Effector CD8-positive, alpha-beta T cell (primary cell): Measurements from ENCODE around the gene CCT8L2.
"Not testable (repeated sequence)": the region's sequence is repeated elsewhere in the genome, so short reads cannot be mapped to it uniquely, and the experiment has no call there.

Source experiments
- DNase-seq: peaks from one replicate; lab custom pipeline; 2025; lab: John Stamatoyannopoulos, UW

The CCT8L2 gene

GRCh38 chr22:16594026-16594425 lies 1.4 kb upstream of the CCT8L2 start:
- no peak for DNase-seq

- DNase-seq = not testable (repeated sequence)
Measured at GRCh38 chr22:16592231-16592630, 379 bp downstream of the CCT8L2 start.

GRCh38 chr22:16591136-16591535 lies 1.5 kb downstream of the CCT8L2 start:
- not testable (repeated sequence) for DNase-seq

- DNase-seq = no peak
Measured at GRCh38 chr22:16586991-16587390, 5.6 kb downstream of the CCT8L2 start.

DNA sequence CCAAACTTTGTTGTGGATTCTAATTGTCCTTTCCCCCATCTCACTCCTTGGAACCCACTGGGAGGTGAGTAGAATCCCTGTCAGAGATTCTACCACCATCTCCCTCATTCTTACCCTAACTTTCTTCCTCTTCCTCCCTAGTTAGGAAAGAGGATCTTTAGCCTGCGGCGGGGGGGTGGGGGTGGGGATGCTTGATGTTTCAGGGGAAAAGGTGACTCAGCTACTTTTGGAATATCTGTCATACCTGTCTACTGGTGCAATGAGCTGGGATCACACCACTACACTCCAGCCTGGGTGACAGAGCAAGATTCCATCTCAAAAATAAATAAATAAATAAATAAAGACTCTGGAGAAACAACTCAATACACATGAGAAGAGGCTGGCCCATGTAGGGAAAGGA lies 6.4 kb downstream of the CCT8L2 start:
- DNase-seq = no peak

DNA sequence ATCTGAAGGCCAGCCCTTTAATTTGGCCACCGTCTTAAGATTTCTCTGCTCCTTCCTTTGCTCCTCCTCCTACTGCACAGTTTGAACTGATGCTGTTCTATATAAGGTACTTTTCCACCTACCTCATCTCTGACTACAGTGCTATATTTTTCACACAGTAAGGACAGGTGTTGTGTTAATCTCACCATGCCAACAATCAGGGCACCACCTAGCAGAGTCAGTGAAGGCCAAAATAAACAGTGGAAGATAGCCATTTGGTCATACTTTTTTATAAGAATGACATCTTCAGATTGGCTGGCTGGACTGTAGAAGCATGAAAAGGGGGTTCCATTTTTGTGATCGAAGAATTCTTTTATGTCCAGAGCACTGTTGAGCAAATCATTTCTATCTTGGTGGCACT lies 11.7 kb downstream of the CCT8L2 start:
- not testable (repeated sequence) for DNase-seq

DNA sequence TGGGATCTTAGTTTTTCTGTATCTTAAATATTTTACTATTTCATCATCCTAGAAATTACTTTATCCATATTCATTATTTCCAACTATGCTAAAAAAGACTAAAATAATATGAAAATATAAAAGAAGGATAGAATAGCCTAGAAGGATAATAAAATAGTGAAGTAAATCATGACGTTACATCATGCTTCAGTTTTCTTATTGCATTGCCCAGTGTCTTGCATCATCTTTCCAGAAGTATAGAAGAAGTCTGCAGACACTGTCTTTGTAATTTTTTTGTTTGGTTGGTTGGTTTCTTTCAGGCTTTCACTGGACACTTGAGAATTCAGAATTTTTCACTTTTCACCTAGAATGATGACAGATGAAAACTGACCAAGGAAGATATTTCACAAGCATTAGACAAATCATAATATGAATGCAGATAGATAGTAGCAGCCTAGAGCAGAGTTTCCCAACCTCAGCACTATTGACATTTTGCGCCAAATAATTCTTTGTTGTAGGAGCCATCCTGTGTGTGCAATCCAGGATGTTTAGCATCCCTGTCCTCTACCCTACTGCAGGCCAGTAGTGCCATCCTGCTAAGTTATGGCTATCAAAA lies 23.3 kb downstream of the CCT8L2 start:
- not testable (repeated sequence) for DNase-seq

- no peak for DNase-seq
Measured at GRCh38 chr22:16568425-16568758, 24.2 kb downstream of the CCT8L2 start.

- DNase-seq = not testable (repeated sequence)
Measured at GRCh38 chr22:16567617-16568424, 24.8 kb downstream of the CCT8L2 start.

DNA sequence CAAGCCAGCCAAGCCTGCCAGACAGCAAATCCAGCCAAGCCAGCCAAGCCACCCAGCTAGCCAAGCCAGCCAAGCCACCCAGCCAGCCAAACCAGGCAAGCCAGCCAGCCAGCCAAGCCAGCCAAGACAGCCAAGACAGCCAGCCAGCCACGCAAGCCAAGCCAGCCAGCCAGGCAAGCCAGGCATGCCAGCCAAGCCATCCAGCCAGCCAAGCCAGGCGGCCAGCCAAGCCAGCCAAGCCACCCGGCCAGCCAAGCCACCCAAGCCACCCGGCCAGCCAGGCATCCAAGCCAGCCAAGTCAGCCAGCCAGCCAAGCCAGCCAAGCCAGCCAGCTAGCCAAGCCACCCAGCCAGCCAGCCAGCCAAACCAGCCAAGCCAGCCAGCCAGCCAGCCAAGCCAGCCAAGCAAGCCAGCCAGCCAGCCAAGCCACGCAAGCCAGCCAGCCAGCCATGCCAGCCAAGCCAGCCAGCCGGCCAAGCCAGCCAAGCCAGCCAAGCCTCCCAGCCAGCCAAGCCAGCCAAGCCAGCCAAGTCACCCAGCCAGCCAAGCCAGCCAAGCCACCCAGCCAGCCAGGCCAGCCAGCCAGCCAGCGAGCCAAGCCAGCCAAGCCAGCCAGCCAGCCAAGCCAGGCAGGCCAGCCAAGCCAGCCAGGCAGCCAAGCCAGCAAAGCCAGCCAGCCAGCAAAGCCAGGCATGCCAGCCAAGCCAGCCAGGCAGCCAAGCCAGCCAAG lies 26.0 kb downstream of the CCT8L2 start:
- not testable (repeated sequence) for DNase-seq

DNA sequence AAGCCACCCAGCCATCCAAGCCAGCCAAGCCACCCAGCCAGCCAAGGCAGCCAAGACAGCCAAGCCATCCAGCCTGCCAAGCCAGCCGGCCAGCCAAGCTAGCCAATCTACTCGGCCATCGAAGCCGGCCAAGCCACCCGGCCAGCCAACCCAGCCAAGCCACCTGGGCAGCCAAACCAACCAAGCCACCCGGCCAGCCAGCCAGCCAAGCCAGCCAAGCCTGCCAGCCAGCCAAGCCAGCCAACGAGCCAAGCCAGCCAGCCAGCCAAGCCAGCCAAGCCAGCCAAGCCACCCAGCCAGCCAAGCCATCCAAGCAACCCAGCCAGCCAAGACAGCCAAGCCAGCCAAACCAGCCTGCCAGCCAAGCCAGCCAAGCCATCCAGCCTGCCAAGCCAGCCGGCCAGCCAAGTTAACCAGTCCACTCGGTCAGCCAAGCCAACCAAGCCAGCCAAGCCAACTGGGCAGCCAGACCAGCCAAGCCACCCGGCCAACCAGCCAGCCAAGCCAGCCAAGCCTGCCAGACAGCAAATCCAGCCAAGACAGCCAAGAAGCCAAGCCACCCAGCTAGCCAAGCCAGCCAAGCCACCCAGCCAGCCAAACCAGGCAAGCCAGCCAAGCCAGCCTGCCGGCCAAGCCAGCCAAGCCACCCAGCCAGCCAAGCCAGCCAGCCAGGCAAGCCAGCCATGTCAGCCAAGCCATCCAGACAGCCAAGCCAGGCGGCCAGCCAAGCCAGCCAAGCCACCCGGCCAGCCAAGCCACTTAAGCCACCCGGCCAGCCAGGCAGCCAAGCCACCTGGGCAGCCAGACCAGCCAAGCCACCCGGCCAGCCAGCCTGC lies 26.8 kb downstream of the CCT8L2 start:
- not testable (repeated sequence) for DNase-seq

DNA sequence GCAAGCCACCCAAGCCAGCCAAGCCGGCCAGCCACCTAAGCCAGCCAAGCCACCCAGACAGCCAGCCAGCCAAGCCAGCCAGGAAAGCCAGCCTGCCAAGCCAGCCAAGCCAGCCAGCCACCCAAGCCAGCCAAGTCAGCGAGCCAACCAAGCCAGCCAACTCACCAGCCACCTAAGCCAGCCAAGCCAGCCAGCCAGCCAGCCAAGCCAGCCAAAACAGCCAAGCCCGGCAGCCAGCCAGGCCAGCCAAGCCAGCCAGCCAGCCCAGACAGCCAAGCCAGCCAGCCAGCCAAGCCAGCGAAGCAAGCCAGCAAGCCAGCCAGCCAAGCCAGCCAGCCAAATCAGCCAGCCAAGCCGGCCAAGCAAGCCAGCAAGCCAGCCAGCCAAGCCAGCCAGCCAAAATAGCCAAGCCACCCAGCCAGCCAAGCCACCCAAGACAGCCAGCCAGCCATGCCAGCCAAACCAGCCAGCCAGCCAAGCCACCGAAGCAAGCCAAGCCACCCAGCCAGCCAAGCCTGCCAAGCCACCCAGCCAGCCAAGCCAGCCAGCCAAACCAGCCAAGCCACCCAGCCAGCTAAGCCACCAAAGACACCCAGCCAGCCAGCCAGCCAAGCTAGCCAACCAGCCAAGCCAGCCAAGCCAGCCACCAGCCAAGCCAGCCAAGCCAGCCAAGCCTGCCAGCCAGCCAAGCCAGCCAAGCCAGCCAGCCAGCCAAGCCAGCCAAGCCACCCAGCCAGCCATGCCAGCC lies 27.6 kb downstream of the CCT8L2 start:
- not testable (repeated sequence) for DNase-seq

DNA sequence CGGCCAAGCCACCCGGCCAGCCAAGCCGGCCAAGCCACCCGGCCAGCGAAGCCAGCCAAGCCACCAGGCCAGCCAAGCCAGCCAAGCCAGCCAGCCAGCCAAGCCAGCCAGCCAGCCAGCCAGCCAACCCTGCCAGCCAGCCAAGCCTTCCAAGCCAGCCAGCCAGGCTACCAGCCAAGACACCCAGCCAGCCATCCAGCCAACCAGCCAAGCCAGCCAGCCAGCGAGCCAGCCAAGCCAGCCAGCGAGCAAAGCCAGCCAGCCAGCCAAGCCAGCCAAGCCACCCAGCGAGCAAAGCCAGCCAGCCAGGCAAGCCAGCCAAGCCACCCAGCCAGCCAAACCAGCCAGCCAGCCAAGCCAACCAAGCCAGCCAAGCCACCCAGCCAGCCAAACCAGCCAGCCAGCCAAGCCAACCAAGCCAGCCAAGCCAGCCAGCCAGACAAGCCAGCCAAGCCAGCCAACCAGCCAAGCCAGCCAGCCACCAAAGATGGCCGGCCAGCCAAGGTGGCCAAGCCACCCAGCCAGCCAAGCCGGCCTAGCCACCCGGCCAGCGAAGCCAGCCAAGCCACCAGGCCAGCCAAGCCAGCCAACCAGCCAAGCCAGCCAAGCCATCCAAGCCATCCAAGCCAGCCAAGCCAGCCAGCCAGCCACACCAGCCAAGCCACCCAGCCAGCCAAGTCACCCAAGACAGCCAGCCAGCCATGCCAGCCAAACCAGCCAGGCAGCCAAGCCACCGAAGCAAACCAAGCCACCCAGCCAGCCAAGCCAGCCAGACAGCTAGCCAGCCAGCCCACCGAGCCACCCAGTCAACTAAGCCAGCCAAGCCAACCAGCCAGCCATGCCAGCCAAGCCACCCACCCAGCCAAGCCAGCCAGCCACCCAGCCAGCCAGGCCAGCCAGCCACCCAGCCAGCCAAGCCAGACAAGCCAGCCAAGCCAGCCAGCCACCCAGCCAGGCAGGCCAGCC lies 28.8 kb downstream of the CCT8L2 start:
- DNase-seq = no peak

- no peak for DNase-seq
Measured at GRCh38 chr22:16562711-16563554, 29.7 kb downstream of the CCT8L2 start.

DNA sequence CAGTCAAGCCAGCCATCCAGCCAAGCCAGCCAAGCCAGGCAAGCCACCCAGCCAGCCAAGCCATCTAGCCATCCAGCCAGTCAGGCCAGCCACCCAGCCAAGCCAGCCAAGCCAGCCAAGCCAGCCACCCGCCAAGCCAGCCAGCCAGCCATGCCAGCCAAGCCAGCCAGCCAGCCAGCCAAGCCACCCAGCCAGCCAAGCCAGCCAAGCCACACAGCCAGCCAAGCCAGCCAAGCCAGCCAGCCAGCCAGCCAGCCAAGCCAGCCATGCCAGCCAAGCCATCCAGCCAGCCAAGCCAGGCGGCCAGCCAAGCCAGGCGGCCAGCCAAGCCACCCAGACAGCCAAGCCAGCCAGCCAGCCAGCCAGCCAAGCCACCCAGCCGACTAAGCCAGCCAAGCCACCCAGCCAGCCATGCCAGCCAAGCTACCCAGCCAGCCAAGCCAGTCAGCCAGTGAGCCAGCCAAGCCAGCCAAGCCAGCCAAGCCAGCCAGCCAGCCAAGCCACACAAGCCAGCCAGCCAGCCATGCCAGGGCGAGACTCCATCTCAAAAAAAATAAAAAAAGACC lies 31.4 kb downstream of the CCT8L2 start:
- not testable (repeated sequence) for DNase-seq

GRCh38 chr22:16560651-16561050 lies 32.0 kb downstream of the CCT8L2 start:
- not testable (repeated sequence) for DNase-seq

DNA sequence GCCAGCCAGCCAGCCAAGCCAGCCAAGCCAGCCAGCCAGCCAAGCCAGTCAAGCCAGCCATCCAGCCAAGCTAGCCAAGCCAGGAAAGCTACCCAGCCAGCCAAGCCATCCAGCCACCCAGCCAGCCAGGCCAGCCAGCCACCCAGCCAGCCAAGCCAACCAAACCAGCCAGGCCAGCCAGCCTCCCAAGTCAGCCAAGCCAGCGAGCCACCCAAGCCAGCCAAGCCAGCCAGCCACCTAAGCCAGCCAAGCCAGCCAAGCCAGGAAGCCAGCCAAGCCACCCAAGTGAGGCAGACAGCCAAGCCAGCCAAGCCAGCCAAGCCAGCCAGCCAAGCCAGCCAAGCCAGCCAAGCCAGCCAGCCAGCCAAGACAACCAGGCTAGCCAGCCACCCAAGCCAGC lies 32.6 kb downstream of the CCT8L2 start:
- DNase-seq = not testable (repeated sequence)

- no peak for DNase-seq
Measured at GRCh38 chr22:16559056-16559955, 33.3 kb downstream of the CCT8L2 start.
